K562 treated with DMSO at 1 percent for 12 hours (cell line): ENCODE measurements around the gene TAPBPL. TPM values are rescaled to one million over a fixed set of nuclear protein-coding genes. Genes with fewer than 3 reads are reported as not detected.

Experiments
- total RNA-seq: library from RNA; unstranded; fragments of 300-600 nt; gene quantifications from 2 replicates; pipeline ENCODE4 v1.2.3, GENCODE V29; 2022; ENCODE audit not compliant: insufficient read depth

Gene TAPBPL, protein sequence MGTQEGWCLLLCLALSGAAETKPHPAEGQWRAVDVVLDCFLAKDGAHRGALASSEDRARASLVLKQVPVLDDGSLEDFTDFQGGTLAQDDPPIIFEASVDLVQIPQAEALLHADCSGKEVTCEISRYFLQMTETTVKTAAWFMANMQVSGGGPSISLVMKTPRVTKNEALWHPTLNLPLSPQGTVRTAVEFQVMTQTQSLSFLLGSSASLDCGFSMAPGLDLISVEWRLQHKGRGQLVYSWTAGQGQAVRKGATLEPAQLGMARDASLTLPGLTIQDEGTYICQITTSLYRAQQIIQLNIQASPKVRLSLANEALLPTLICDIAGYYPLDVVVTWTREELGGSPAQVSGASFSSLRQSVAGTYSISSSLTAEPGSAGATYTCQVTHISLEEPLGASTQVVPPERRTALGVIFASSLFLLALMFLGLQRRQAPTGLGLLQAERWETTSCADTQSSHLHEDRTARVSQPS
- 4.0 and 4.1 TPM in 2 replicates for total RNA-seq

DNA sequence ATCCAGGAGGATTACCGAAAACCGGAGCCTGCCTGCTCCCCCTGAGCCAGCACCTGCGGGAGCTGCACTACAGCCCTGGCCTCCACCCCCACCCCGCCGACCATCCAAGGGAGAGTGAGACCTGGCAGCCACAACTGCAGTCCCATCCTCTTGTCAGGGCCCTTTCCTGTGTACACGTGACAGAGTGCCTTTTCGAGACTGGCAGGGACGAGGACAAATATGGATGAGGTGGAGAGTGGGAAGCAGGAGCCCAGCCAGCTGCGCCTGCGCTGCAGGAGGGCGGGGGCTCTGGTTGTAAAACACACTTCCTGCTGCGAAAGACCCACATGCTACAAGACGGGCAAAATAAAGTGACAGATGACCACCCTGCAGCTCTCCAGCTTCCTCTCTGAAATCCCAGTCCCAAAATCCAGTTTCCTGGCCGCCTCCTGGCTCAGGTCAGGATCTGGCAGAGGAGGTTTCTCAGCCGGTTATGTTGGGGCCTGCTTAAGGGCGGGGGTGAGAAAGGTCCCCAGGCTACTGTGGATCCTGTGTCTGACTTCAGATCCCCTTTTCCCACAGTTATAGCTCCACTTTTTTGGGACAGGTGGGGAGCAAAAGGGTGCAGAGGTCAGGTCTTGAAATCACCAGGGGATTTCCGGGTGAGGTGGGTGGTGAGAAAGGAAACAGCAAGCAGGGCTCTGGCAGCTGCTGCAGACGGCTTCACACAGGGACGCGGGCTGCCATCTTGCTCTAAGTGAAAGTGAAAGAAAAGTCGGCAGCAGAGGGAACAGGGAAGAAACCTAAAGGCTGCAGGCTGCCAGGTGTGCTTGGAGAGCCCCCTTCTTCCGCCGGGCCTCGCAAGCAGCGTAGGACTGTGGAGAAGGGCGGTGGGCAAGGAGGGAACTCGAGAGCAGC is at the start of gene TAPBPL:
TAPBPL (plus strand) TSS at position 695 of the 897 bp plus-strand sequence. CDS start 207 bp downstream, outside the sequence.

DNA sequence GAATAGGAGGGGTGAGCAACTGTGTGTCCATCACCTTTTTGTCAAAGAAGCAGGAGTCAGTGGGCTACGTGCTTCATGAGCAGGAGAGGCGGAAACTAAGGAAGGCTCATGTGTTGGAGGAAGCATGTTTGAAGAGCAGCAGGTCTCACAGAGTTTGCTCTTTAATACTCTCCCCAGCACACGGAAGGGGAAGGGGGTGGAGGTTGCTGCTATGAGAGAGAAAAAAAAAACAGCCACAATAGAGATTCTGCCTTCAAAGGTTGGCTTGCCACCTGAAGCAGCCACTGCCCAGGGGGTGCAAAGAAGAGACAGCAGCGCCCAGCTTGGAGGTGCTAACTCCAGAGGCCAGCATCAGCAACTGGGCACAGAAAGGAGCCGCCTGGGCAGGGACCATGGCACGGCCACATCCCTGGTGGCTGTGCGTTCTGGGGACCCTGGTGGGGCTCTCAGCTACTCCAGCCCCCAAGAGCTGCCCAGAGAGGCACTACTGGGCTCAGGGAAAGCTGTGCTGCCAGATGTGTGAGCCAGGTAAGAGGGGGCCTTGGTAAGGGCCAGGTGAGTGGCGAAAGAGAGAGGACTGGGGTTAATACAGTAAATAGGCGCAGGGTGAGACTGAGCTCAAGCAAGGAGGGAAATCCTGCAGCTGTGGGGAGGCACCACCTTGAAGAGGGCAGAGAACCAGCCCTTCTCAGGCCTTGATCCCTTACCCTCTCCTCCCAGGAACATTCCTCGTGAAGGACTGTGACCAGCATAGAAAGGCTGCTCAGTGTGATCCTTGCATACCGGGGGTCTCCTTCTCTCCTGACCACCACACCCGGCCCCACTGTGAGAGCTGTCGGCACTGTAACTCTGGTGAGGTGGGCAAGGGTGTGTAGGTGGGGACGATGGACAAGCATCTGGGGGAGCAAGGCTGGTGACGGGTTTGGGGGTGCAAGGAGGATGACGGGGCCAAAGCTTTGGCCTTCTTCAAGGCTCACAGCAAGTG is 6.8 kb upstream of the TAPBPL start, which contains the start of gene CD27:
CD27 (plus strand) TSS at position 252 of the 985 bp plus-strand sequence; CDS start at position 393, 141 bp downstream.

DNA sequence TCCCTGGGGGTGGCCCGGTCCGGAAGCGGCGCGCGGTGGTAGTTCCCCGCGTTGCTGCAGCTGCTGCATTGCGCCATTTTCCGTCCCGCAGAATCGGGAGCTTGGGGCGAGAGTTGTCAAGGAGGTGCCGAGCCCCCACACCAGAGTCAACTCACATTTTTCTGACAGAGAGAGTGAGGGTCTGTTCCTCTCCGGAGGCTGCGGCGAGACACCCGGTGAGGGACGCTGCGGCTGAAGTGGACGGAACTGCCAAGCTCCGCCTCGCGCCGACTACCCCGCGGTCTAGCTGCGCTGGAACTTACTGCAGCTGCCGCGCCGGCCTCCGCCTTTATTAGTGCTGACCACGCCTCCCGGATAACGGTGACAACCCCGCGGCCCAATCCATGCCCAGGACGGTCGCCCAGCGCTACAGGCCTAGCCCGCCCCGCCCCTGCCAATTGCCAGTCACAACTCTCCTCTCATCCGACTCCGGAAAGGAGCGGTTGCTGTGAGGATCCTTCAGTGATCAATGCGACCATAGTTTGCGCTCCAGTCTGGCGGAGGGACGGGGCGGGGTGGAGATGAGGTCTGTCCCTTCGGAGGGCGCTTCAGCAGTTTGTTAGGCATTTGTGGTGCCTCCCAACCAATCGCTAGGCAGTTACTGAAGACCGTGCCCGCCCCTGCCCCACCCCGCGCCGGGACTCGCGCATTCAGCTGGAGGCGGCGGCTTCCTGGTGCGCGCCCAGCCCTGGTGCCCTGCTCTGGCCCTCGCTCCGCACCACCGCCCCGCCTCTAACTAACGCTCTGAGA is 18.7 kb downstream of the TAPBPL start, which contains the start of gene VAMP1:
VAMP1 (minus strand) TSS at position 303 of the 789 bp plus-strand sequence; CDS start at position 157, 146 bp downstream.

DNA sequence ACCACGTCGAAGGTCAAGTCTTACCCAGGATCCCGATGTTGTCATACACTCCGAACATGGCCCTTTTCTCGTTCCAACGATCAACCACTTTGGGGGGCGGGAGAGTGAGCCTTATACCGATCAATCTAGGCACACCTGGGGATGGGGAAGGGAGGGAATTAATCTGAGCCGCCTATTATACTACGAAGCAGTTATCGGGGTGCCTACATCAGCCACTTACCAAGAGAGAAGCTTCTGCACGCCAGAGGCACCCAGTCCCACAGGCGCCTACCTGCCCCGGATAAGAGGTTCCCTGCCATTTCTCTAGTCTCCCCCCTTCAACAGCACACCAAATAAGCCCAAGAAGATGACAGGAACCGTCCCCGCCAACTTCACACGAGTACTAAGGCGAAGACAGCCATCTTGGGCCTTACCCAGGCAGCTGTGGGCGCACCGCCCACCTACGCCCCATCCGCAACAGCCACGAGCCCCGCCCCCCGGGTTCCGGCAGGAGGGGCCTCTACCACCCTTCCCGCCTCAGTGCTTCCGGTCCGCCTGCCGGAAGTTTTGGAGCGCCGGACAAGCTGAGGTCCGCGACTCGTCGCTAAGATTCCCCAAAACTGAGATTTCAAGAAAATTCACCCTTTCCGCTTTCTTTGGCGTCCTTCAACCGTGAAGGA is 41.1 kb downstream of the TAPBPL start, which contains the start of gene MRPL51:
MRPL51 (minus strand) TSS at position 425 of the 659 bp plus-strand sequence; CDS start at position 299, 126 bp downstream.

DNA sequence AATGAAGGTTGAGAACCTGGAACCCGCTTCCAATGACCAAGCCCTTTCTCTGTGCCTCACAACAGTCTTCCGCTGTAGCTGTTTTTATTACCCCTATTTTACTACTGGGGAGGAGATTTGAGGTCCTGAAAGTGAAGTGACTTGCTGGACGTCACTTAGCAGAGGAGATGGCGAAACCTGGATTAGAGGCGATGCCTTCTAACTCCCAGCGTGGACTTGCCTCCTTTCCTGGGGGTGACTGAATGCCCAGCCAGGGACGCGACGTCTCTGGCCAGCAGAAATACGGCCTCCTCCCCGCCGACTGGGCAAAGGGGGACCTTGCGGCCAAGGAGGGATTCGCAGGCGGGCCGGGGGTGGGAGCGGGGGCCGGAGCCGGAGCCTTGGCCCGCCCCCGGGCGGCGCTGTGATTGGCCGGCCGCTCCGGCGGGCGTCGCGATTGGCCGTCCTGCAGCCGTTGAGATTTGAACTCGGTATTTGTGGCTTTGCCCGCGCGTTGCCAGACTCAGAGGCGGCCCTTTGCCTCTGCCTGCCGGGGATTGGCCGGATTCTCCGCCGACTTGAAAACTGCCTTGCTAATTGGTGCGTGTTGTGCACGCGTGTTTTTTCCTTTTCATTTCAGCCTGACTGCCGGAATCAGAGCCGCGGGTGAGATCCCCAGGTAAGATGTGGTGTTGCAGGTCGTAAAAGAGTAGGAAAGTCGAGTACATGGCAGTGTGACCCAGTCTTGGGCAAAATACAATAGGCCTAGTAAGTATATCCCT is 41.8 kb downstream of the TAPBPL start, which contains the start of gene NCAPD2:
NCAPD2 (plus strand) TSS at position 606 of the 761 bp plus-strand sequence. CDS start 997 bp downstream, outside the sequence.

Other genes with a start within 250 kb of the TAPBPL start
- 0.48 and 0.56 TPM in 2 replicates for gene PLEKHG6, start 141.4 kb upstream of the TAPBPL start, total RNA-seq
- 57.7 and 75.5 TPM in 2 replicates for gene TNFRSF1A, start 110.0 kb upstream of the TAPBPL start, total RNA-seq
- not detected in 2 replicates for gene SCNN1A, start 76.5 kb upstream of the TAPBPL start, total RNA-seq
- gene LTBR, start 67.9 kb upstream of the TAPBPL start, total RNA-seq: 63.6 and 81.4 TPM in 2 replicates
- gene CD27, start 7.1 kb upstream of the TAPBPL start, total RNA-seq: not detected in 2 replicates
- 7.3 and 12.2 TPM in 2 replicates for gene VAMP1, start 18.6 kb downstream of the TAPBPL start, total RNA-seq
- 103 and 126 TPM in 2 replicates for gene MRPL51, start 41.2 kb downstream of the TAPBPL start, total RNA-seq
- gene NCAPD2, start 42.1 kb downstream of the TAPBPL start, total RNA-seq: 34.7 and 104 TPM in 2 replicates
- gene GAPDH, start 82.5 kb downstream of the TAPBPL start, total RNA-seq: 2,249 and 2,330 TPM in 2 replicates
- gene IFFO1, start 104.0 kb downstream of the TAPBPL start, total RNA-seq: 0.77 TPM in 1 of 2 replicates, not detected in the other
- gene NOP2, start 116.2 kb downstream of the TAPBPL start, total RNA-seq: 9.0 and 35.2 TPM in 2 replicates
- 176 and 289 TPM in 2 replicates for gene CHD4, start 155.3 kb downstream of the TAPBPL start, total RNA-seq
- 4.9 and 11.5 TPM in 2 replicates for gene LPAR5, start 183.9 kb downstream of the TAPBPL start, total RNA-seq
- 4.4 and 7.7 TPM in 2 replicates for gene ACRBP, start 195.4 kb downstream of the TAPBPL start, total RNA-seq
- 22.3 and 34.4 TPM in 2 replicates for gene ING4, start 211.1 kb downstream of the TAPBPL start, total RNA-seq
- gene ZNF384, start 237.3 kb downstream of the TAPBPL start, total RNA-seq: 7.5 and 38.1 TPM in 2 replicates
- gene PIANP, start 248.8 kb downstream of the TAPBPL start, total RNA-seq: not detected in 2 replicates